H1 (cell line): ENCODE measurements around the gene IQCH. TPM values are rescaled to one million over a fixed set of nuclear protein-coding genes. Genes with fewer than 3 reads are reported as not detected.

ENCODE experiments used
- CTCF ChIA-PET: fragments of 300-600 bp; sonication (Branson Sonifier 250); formaldehyde crosslinking; loops from one replicate; lab custom pipeline; 2021; ENCODE audit not compliant: partially characterized antibody; lab: Charles Lee
- POLR2A ChIA-PET: fragments of 300-600 bp; sonication (Branson Sonifier 250); formaldehyde crosslinking; loops from one replicate; lab custom pipeline; 2021; ENCODE audit warnings: inconsistent platforms; ENCODE audit not compliant: partially characterized antibody; lab: Charles Lee
- DNase-seq, 2 experiments: peaks; one replicate each; pipeline versions ENCODE4 v3.0.0 to v3.0.0-alpha.2; 2010 to 2022; ENCODE audit warnings: low spot score in 2 of 2, low read depth in 1 of 2, mixed read lengths in 1 of 2
- FAIRE-seq: peaks from 2 replicates; lab custom pipeline; 2011; peaks lifted over from hg19 to GRCh38; lab: Jason Lieb, UNC
- H2AFZ ChIP-seq: 2 replicates; pipeline ENCODE4 v1.8.1; 2012; ENCODE audit warnings: low read length, inconsistent platforms
- H2AK5ac ChIP-seq: 2 replicates; pipeline ENCODE4 v1.6.1; 2013; ENCODE audit warnings: low read depth, low read length
- H2BK120ac ChIP-seq: replicated peaks from 2 replicates; pipeline ENCODE3; 2013; ENCODE audit warnings: low read depth, low read length, inconsistent platforms
- H2BK12ac ChIP-seq: 2 replicates; pipeline ENCODE4 v1.6.1; 2013; ENCODE audit warnings: low read depth, low read length
- H2BK15ac ChIP-seq: 2 replicates; pipeline ENCODE4 v1.6.1; 2013; ENCODE audit warnings: low read length
- H2BK20ac ChIP-seq: 2 replicates; pipeline ENCODE4 v1.6.1; 2013; ENCODE audit warnings: low read length
- H2BK5ac ChIP-seq: 2 replicates; pipeline ENCODE4 v1.6.1; 2013; ENCODE audit warnings: low read depth, low read length
- H3K14ac ChIP-seq: 2 replicates; pipeline ENCODE4 v1.6.1; 2013; ENCODE audit warnings: inconsistent platforms; ENCODE audit not compliant: insufficient read length
- H3K18ac ChIP-seq: 2 replicates; pipeline ENCODE4 v1.6.1; 2013; ENCODE audit warnings: low read length; ENCODE audit errors: extremely low read depth
- H3K23ac ChIP-seq: 2 replicates; pipeline ENCODE4 v1.6.1; 2013; ENCODE audit warnings: inconsistent platforms; ENCODE audit not compliant: insufficient read length
- H3K23me2 ChIP-seq: 2 replicates; pipeline ENCODE4 v1.6.1; 2013; ENCODE audit warnings: low read depth, low read length
- H3K27ac ChIP-seq: 2 replicates; pipeline ENCODE4 v1.6.1; 2011; ENCODE audit warnings: low read depth, low read length, inconsistent platforms
- H3K27me3 ChIP-seq, 4 experiments: replicated peaks in 1 of 4; 1 replicate in 1 of 4; 2 replicates in 3 of 4; pipeline versions ENCODE4 v1.6.1 to v1.8.1; 2011 to 2013; ENCODE audit warnings: low read length in 3 of 4, mild to moderate bottlenecking in 3 of 4, inconsistent platforms in 2 of 4, mixed read lengths in 2 of 4, moderate library complexity in 1 of 4; ENCODE audit not compliant: control insufficient read depth in 3 of 4, insufficient read depth in 3 of 4; ENCODE audit errors: extremely low read depth in 1 of 4
- H3K36me3 ChIP-seq, 4 experiments: 2 replicates each; pipeline versions ENCODE4 v1.6.1 to v1.8.1; 2011 to 2013; ENCODE audit warnings: mild to moderate bottlenecking in 4 of 4, low read length in 3 of 4, moderate library complexity in 2 of 4, control low read depth in 1 of 4, inconsistent platforms in 1 of 4; ENCODE audit not compliant: insufficient read depth in 4 of 4, control insufficient read depth in 2 of 4
- H3K4ac ChIP-seq: replicated peaks from 2 replicates; pipeline ENCODE3; 2013; ENCODE audit warnings: low read length, low read depth, mixed read lengths, inconsistent platforms; ENCODE audit not compliant: insufficient read length
- H3K4me1 ChIP-seq, 4 experiments: replicated peaks in 1 of 4; 1 replicate in 1 of 4; 2 replicates in 3 of 4; pipeline versions ENCODE4 v1.6.1 to v1.8.1; 2011 to 2013; ENCODE audit warnings: low read length in 3 of 4, inconsistent platforms in 2 of 4, mixed read lengths in 1 of 4; ENCODE audit not compliant: insufficient read depth in 4 of 4, control insufficient read depth in 3 of 4
- H3K4me2 ChIP-seq, 2 experiments: 2 replicates each; pipeline versions ENCODE4 v1.6.1 to v1.8.1; 2011 to 2013; ENCODE audit warnings: low read depth in 2 of 2, low read length in 2 of 2, control low read depth in 1 of 2, inconsistent platforms in 1 of 2, mild to moderate bottlenecking in 1 of 2; ENCODE audit not compliant: insufficient read depth in 1 of 2
- H3K4me3 ChIP-seq, 4 experiments: fragments of 200-600, 300-600 bp in 1 of 4; sonication (generic), shearing (Covaris generic), sonication (Bioruptor Twin) in 1 of 4; 2 replicates each; pipeline versions ENCODE4 v1.5.1 to v1.8.1; 2011 to 2016; ENCODE audit warnings: low read length in 4 of 4, low read depth in 3 of 4, control low read depth in 2 of 4, inconsistent platforms in 2 of 4, mild to moderate bottlenecking in 2 of 4, mixed read lengths in 1 of 4, moderate library complexity in 1 of 4; ENCODE audit not compliant: insufficient read depth in 2 of 4; ENCODE audit errors: extremely low read depth in 1 of 4
- H3K56ac ChIP-seq: replicated peaks from 2 replicates; pipeline ENCODE3; 2013; ENCODE audit warnings: low read depth, mild to moderate bottlenecking, mixed read lengths, low read length, inconsistent platforms; ENCODE audit not compliant: insufficient read length
- H3K79me1 ChIP-seq: 2 replicates; pipeline ENCODE4 v1.6.1; 2013; ENCODE audit warnings: low read depth, low read length, control low read depth
- H3K79me2 ChIP-seq, 2 experiments: 2 replicates each; pipeline versions ENCODE4 v1.6.1 to v1.8.1; 2012 to 2013; ENCODE audit warnings: low read length in 2 of 2, mild to moderate bottlenecking in 2 of 2, inconsistent platforms in 1 of 2; ENCODE audit not compliant: insufficient read depth in 2 of 2, control insufficient read depth in 1 of 2
- H3K9ac ChIP-seq, 4 experiments: replicated peaks in 1 of 4; 1 replicate in 1 of 4; 2 replicates in 3 of 4; pipeline versions ENCODE4 v1.6.1 to v1.8.1; 2011 to 2013; ENCODE audit warnings: low read depth in 3 of 4, low read length in 3 of 4, control low read depth in 2 of 4, mild to moderate bottlenecking in 2 of 4, moderate library complexity in 2 of 4, inconsistent platforms in 1 of 4; ENCODE audit errors: extremely low read depth in 1 of 4
- H3K9me3 ChIP-seq, 2 experiments: 2 replicates each; pipeline versions ENCODE4 v1.6.1 to v1.8.1; 2012 to 2013; ENCODE audit warnings: mild to moderate bottlenecking in 2 of 2, moderate library complexity in 2 of 2, control low read depth in 1 of 2, inconsistent platforms in 1 of 2, low read depth in 1 of 2, low read length in 1 of 2, mixed read lengths in 1 of 2; ENCODE audit not compliant: insufficient read depth in 2 of 2
- H4K20me1 ChIP-seq, 2 experiments: replicated peaks in 1 of 2; 2 replicates each; pipeline versions ENCODE3 to v1.8.1; 2011 to 2013; ENCODE audit warnings: inconsistent platforms in 2 of 2, low read length in 2 of 2, mild to moderate bottlenecking in 1 of 2; ENCODE audit not compliant: insufficient read depth in 2 of 2, control insufficient read depth in 1 of 2
- H4K5ac ChIP-seq: 2 replicates; pipeline ENCODE4 v1.6.1; 2013; ENCODE audit warnings: low read length, low read depth, mixed read lengths, inconsistent platforms; ENCODE audit not compliant: insufficient read length
- H4K8ac ChIP-seq: 2 replicates; pipeline ENCODE4 v1.8.0; 2013; ENCODE audit warnings: mild to moderate bottlenecking, moderate library complexity, low read length, inconsistent platforms; ENCODE audit not compliant: insufficient read depth; ENCODE audit errors: extremely low read depth
- H4K91ac ChIP-seq: replicated peaks from 2 replicates; pipeline ENCODE3; 2013; ENCODE audit warnings: low read length, mixed read lengths, inconsistent platforms; ENCODE audit not compliant: insufficient read length
- BACH1 ChIP-seq: IDR thresholded peaks from 2 replicates; pipeline ENCODE4 v1.6.1; 2012; ENCODE audit warnings: low read length, improper control_type of control experiment
- BRCA1 ChIP-seq: IDR thresholded peaks from 2 replicates; pipeline ENCODE4 v1.6.1; 2012; ENCODE audit warnings: low read depth, low read length, improper control_type of control experiment
- CBX5 ChIP-seq: fragments of 300-800, 300-1000 bp; sonication (generic); IDR thresholded peaks from 2 replicates; pipeline ENCODE4 v1.7.1; 2016; ENCODE audit warnings: antibody characterized with exemption, low read length, low read depth
- CHD2 ChIP-seq: IDR thresholded peaks from 2 replicates; pipeline ENCODE4 v1.6.1; 2012; ENCODE audit warnings: low read length, improper control_type of control experiment
- CTBP2 ChIP-seq: IDR thresholded peaks from 2 replicates; pipeline ENCODE4 v1.7.0; 2011; ENCODE audit warnings: borderline replicate concordance, mild to moderate bottlenecking, moderate library complexity, mixed read lengths, low read length; ENCODE audit not compliant: insufficient read depth, insufficient read length
- NRF1 ChIP-seq: IDR thresholded peaks from 2 replicates; pipeline ENCODE4 v1.6.1; 2011; ENCODE audit warnings: mild to moderate bottlenecking, low read depth, low read length, improper control_type of control experiment
- RAD21 ChIP-seq, 2 experiments: IDR thresholded peaks in 1 of 2; conservative IDR thresholded peaks in 1 of 2; 2 replicates each; pipeline ENCODE4 v1.6.1; 2011; ENCODE audit warnings: low read depth in 2 of 2, low read length in 2 of 2, improper control_type of control experiment in 1 of 2, inconsistent platforms in 1 of 2, mild to moderate bottlenecking in 1 of 2, moderate library complexity in 1 of 2
- SIRT6 ChIP-seq: IDR thresholded peaks from one replicate; pipeline ENCODE4 v1.7.1; 2012; ENCODE audit warnings: low read length, inconsistent platforms
- USF2 ChIP-seq: IDR thresholded peaks from 2 replicates; pipeline ENCODE4 v1.6.1; 2011; ENCODE audit warnings: low read length, improper control_type of control experiment
- polyA plus RNA-seq, 7 experiments: library from polyadenylated mRNA; depleted of rRNA in 3 of 7; stranded (reverse) in 5 of 7; unstranded in 2 of 7; fragments of >200 nt in 5 of 7; fragments of 200-250 nt in 2 of 7; gene quantifications; 1 replicate in 5 of 7; 2 replicates in 1 of 7; 4 replicates in 1 of 7; pipeline versions ENCODE4 v1.2.1 to v1.2.3, GENCODE V29; 2011 to 2013; ENCODE audit warnings: missing spikeins in 2 of 7, mixed read lengths in 2 of 7
- total RNA-seq: library from RNA; stranded (reverse); fragmentation: NEBNext Ultra II Directional; extraction: Animal tissue kit (Norgen Biotek cat#: 25700); gene quantifications from 2 replicates; pipeline ENCODE4 v1.2.1, GENCODE V29; 2021

Gene IQCH
- total and polyA plus RNA-seq, 2 of the 8 experiments (the other 6 are each of a cell fraction or from before 2014, with no cell fraction given): 0.60 to 1.9 TPM

- H3K79me2 ChIP-seq: no peaks in the 10 kb centered on the region
- DNase-seq (no peak), FAIRE-seq (no peak)
- no peak overlapping the region for H2BK5ac ChIP-seq
- no peak overlapping the region for H3K27ac ChIP-seq
- no peak overlapping the region for H2BK20ac ChIP-seq
- no peak overlapping the region for H3K14ac ChIP-seq
- no peaks in the 10 kb centered on the region for H3K36me3 ChIP-seq
- no peaks in the 10 kb centered on the region for H4K20me1 ChIP-seq
- H3K9ac ChIP-seq: no peak overlapping the region
- H3K23ac ChIP-seq: no peak overlapping the region
- H4K5ac ChIP-seq: no peak overlapping the region
- no peaks in the 10 kb centered on the region for H3K9me3 ChIP-seq
- no peak overlapping the region for H2BK15ac ChIP-seq
- TF ChIP-seq BACH1 (no peak), CTBP2 (no peak), RAD21 (IDR thresholded peaks at IDR 0.05 in 1 of 2, conservative IDR thresholded peaks at IDR 0.05 in 1 of 2; ENCODE audit: low read depth in 2 of 2, low read length in 2 of 2) (no peak), NRF1 (no peak), CHD2 (no peak), SIRT6 (no peak), USF2 (no peak), BRCA1 (no peak), CBX5 (no peak)
- no peak overlapping the region for H4K8ac ChIP-seq
- ChIA-PET POLR2A (no interaction called here), CTCF (no interaction called here)
- H2BK12ac ChIP-seq: no peak overlapping the region
- H3K4me3 ChIP-seq: no peak overlapping the region
- H3K79me1 ChIP-seq: no peaks in the 10 kb centered on the region
- H4K91ac ChIP-seq: no peak overlapping the region
- no peaks in the 10 kb centered on the region for H3K27me3 ChIP-seq
- H3K56ac ChIP-seq: no peak overlapping the region
- H2AFZ ChIP-seq: no peak overlapping the region
- H3K23me2 ChIP-seq: no peaks in the 10 kb centered on the region
- no peak overlapping the region for H2BK120ac ChIP-seq
- no peak overlapping the region for H3K18ac ChIP-seq
- no peak overlapping the region for H3K4ac ChIP-seq
- H3K4me1 ChIP-seq: no peaks in the 10 kb centered on the region
- no peak overlapping the region for H2AK5ac ChIP-seq
- H3K4me2 ChIP-seq: no peak overlapping the region
These were observed 208.9 kb downstream of the IQCH start for GRCh38 chr15:67463488-67463887.
